Natural killer cell (primary cell): Measurements from ENCODE around the gene SLC9A7. TPM values are rescaled to one million over a fixed set of nuclear protein-coding genes. Genes with fewer than 3 reads are reported as not detected.

Experiments
- ATAC-seq, 3 donors: fragments of 150-1000 bp in 2 of 3; fragments of 200-7000 bp in 1 of 3; cut with Tn5 transposase; 1 replicate in 1 of 3; 2 replicates in 2 of 3; pipeline ENCODE4 v1.10.0; 2021; ENCODE audit warnings: mild to moderate bottlenecking in 2 of 3, moderate library complexity in 2 of 3
- DNase-seq, 2 donors: peaks; one replicate each; pipeline versions ENCODE4 v3.0.0 to v3.0.0-alpha.2; 2013 to 2021; ENCODE audit warnings: mixed read lengths in 1 of 2
- H3K27ac ChIP-seq: one replicate; pipeline ENCODE4 v1.5.1; 2013; ENCODE audit warnings: mild to moderate bottlenecking, low read length
- H3K27me3 ChIP-seq: one replicate; pipeline ENCODE4 v1.6.1; 2013; ENCODE audit warnings: low read length; ENCODE audit not compliant: control insufficient read depth, insufficient read depth
- H3K36me3 ChIP-seq: one replicate; pipeline ENCODE4 v1.6.1; 2013; ENCODE audit warnings: low read length; ENCODE audit not compliant: control insufficient read depth, insufficient read depth
- H3K4me1 ChIP-seq: one replicate; pipeline ENCODE4 v1.6.1; 2013; ENCODE audit warnings: low read length; ENCODE audit not compliant: control insufficient read depth, insufficient read depth
- H3K4me3 ChIP-seq: one replicate; pipeline ENCODE4 v1.5.1; 2013; ENCODE audit warnings: low read length
- H3K9me3 ChIP-seq: one replicate; pipeline ENCODE4 v1.6.1; 2013; ENCODE audit warnings: low read length; ENCODE audit not compliant: control insufficient read depth, insufficient read depth
- H3K27ac Mint-ChIP-seq, 2 donors: one replicate each; pipeline ENCODE4 v1.8.0; 2022; ENCODE audit warnings: mild to moderate bottlenecking in 2 of 2, mixed read lengths in 2 of 2, moderate library complexity in 1 of 2
- H3K27me3 Mint-ChIP-seq, 2 donors: one replicate each; pipeline ENCODE4 v1.8.0; 2022; ENCODE audit warnings: low read depth in 2 of 2, mixed read lengths in 2 of 2
- H3K36me3 Mint-ChIP-seq: one replicate; pipeline ENCODE4 v1.8.0; 2022; ENCODE audit warnings: mixed read lengths
- H3K4me1 Mint-ChIP-seq, 2 donors: one replicate each; pipeline ENCODE4 v1.8.0; 2022; ENCODE audit warnings: mixed read lengths in 2 of 2
- H3K4me3 Mint-ChIP-seq: one replicate; pipeline ENCODE4 v1.8.0; 2022; ENCODE audit warnings: mild to moderate bottlenecking, moderate library complexity, mixed read lengths
- H3K9me3 Mint-ChIP-seq, 2 donors: one replicate each; pipeline ENCODE4 v1.8.0; 2022; ENCODE audit warnings: mixed read lengths in 2 of 2
- WGBS: methylation state at CpG from one replicate; pipeline ENCODE4 v1.1.7; 2013; ENCODE audit warnings: missing lambda C conversion rate; ENCODE audit not compliant: insufficient coverage; 5-methylcytosine and 5-hydroxymethylcytosine counted together
- intact Hi-C: fragments of 100-400 bp; cut with micrococcal nuclease; formaldehyde crosslinking; loops from one replicate; pipeline ENCODE4 v1.14.2; 2022
- total RNA-seq, 4 donors: library from RNA; stranded (reverse); fragments of 120-200 nt in 1 of 4; gene quantifications; one replicate each; pipeline versions ENCODE4 v1.2.3 to v1.2.4, GENCODE V29; 2013 to 2022
- TF ChIP-seq, protein P1 (sequence below): fragments of 200-600 bp; IDR thresholded peaks from one replicate; pipeline ENCODE4 v1.8.0; 2022; ENCODE audit warnings: antibody characterized with exemption

The SLC9A7 gene
- total RNA-seq, 3 donors from 2014 or later (not counting 1 experiment from before 2014, with no cell fraction given) = 0.39 to 1.1 (median 0.75) TPM

DNA sequence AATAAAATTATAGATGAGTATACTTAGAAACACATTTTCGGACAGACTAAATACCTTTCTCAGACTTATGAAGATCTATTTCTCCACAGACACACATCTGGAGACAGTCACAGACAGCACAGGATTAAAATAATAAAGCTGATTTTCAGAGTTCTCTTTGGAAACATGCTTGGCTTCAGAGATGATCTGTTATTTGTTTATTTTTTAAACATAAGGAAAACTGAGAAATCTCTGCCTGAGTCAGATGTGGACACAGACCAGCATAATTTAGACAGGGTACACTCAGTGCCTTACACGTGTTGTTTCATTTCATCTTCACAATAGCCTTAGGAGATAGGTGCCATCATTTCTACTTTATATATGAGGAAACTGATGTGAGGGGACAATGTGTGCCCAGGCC, 92.1 kb downstream of the SLC9A7 start:
- Mint-ChIP-seq H3K36me3 (no peaks in the 10 kb centered on the region), H3K9me3 (no peaks in the 10 kb centered on the region), H3K4me3 (no peak overlapping the region), H3K27ac (no peak overlapping the region), H3K4me1 (no peaks in the 10 kb centered on the region), H3K27me3 (no peaks in the 10 kb centered on the region)
- no peaks in the 10 kb centered on the region for H3K27me3 ChIP-seq
- no peak overlapping the region for H3K4me3 ChIP-seq
- no peaks in the 10 kb centered on the region for H3K4me1 ChIP-seq
- DNase-seq = no peak
- intact Hi-C loops = no loop called here
- TF ChIP-seq, protein P1, sequence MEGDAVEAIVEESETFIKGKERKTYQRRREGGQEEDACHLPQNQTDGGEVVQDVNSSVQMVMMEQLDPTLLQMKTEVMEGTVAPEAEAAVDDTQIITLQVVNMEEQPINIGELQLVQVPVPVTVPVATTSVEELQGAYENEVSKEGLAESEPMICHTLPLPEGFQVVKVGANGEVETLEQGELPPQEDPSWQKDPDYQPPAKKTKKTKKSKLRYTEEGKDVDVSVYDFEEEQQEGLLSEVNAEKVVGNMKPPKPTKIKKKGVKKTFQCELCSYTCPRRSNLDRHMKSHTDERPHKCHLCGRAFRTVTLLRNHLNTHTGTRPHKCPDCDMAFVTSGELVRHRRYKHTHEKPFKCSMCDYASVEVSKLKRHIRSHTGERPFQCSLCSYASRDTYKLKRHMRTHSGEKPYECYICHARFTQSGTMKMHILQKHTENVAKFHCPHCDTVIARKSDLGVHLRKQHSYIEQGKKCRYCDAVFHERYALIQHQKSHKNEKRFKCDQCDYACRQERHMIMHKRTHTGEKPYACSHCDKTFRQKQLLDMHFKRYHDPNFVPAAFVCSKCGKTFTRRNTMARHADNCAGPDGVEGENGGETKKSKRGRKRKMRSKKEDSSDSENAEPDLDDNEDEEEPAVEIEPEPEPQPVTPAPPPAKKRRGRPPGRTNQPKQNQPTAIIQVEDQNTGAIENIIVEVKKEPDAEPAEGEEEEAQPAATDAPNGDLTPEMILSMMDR = no peak
- no peak for ATAC-seq
- H3K9me3 ChIP-seq = no peaks in the 10 kb centered on the region
- WGBS = no CpG with 5 or more reads among the region's 2 CpGs
- no peaks in the 10 kb centered on the region for H3K36me3 ChIP-seq
- no peak overlapping the region for H3K27ac ChIP-seq

DNA sequence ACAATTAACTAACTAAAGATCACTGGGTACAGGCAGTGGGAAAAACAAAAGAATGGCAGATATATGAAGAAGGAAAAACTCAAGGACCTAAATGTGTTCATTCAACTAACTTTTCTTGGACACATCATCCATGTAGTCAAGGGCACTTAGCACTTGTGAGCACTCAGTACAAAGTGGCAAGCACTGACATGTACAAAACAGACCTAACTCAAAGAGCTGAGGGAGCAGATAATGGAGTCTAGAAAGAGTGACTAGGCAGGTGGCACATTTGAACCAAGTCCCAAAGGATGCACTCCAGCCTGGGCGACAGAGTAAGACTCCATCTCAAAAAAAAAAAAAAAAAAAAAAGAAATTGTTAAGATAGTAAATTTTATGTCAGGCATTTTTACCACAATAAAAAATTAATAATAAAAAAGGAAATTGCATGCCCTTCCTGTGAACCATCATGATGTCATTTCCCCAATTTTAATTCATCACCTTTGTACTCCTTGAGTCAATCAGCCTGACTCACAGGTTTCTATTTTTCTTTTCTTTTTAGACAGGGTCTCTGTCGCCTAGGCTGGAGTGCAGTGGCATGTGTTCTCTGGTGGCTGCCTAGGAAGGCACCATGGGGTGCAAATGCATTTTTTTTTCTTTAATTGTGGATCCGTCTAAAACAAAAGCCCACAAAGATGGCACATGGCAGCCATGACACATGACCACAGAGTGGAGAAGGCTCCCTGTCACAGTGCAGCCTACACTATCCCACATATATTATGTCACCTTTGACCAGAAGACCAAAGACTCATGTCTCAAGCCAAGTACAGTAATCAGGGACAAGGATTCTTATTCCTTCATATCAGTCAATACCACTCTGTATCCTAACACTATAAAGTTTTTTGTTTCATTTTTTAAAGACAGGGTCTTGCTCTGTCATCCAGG, 93.4 kb downstream of the SLC9A7 start:
- Mint-ChIP-seq H3K36me3 (no peaks in the 10 kb centered on the region), H3K27me3 (no peaks in the 10 kb centered on the region), H3K9me3 (no peaks in the 10 kb centered on the region), H3K4me1 (no peaks in the 10 kb centered on the region), H3K27ac (no peak overlapping the region), H3K4me3 (no peak overlapping the region)
- TF ChIP-seq, protein P1 = no peak
- Histone ChIP-seq H3K36me3 (no peaks in the 10 kb centered on the region), H3K27ac (no peak overlapping the region), H3K27me3 (no peaks in the 10 kb centered on the region), H3K4me3 (no peak overlapping the region), H3K9me3 (no peaks in the 10 kb centered on the region), H3K4me1 (no peaks in the 10 kb centered on the region)
- DNase-seq (no peak), ATAC-seq (no peak)
- WGBS = 88% methylated on average over 2 of the region's 3 CpGs
- intact Hi-C loops = no loop called here

DNA sequence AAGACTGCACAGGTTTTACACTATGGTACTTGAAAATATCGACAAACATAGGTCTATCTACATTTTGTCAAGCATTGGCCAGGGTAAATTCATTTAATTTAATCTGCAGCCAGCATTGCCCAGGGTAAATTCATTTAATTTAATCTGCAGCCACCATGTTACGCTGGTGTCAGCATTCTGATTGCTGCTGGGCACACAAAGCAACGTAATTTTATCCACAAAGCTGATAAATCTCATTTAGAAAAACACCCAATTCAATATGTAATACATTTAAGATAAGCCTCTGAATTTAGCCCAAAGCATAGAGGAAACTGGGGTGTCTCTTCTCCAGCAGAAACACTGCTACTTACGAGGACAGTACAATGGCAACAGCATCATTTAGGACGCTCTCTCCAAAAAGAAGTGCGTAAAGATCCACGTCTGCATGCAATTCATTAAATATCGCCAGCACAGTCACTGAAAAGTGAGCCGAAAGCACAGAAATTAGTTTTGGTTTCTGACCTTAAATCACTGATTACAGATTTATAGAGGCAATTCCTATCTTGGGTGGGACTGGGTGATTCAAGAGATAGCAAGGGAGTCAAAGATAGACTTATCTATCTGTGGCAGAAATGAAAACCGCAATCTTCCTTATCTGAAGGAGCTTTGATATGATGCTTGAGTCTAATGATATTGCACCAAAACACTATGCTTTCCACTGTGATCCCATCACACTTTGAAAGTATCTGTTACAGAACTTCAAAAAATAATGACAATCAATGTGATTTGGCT, 96.5 kb downstream of the SLC9A7 start:
- Histone ChIP-seq H3K27me3 (no peaks in the 10 kb centered on the region), H3K36me3 (no peaks in the 10 kb centered on the region), H3K9me3 (no peaks in the 10 kb centered on the region), H3K4me3 (no peak overlapping the region), H3K27ac (no peak overlapping the region), H3K4me1 (no peaks in the 10 kb centered on the region)
- DNase-seq (no peak), ATAC-seq (no peak)
- H3K4me1 Mint-ChIP-seq = no peaks in the 10 kb centered on the region
- H3K4me3 Mint-ChIP-seq = no peak overlapping the region
- no peaks in the 10 kb centered on the region for H3K27me3 Mint-ChIP-seq
- no peak overlapping the region for H3K27ac Mint-ChIP-seq
- WGBS = 95% methylated on average over 9 of the region's 10 CpGs
- H3K36me3 Mint-ChIP-seq = no peaks in the 10 kb centered on the region
- TF ChIP-seq, protein P1 = no peak
- intact Hi-C loops = no loop called here
- H3K9me3 Mint-ChIP-seq = no peaks in the 10 kb centered on the region
